Measurements from ENCODE around the gene MPP1. TPM values are rescaled to one million over a fixed set of nuclear protein-coding genes. Genes with fewer than 3 reads are reported as not detected.
A peak's percentile ranks its signal among the peaks of the same experiment; 100 is the strongest.

The MPP1 gene
- total and polyA plus RNA-seq, 8 donors = 15.8 to 80.3 (median 24.5) TPM

DNA sequence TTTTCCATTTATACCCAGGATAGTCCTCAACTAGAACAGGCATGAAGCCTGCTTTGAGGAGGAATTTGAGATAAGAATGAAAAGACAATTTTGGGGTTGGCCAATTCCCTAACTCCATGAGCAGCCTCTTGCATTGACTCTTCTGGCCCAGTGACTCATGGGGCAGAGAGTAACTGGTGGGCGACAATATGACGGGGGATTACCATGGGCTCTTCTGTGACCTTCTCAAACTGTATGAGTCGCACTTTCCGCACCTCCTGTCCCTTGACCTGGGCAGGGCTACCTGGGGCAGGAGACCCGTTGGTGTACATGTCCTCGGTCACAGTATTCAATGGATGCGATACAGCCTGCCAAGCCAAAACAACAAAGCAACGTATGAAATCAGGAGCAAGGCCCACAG, 13.3 kb downstream of the MPP1 start:
- DNase-seq (no peak), ATAC-seq (peak in 1 of 4 donors; percentile 18), FAIRE-seq (no peak)
- TF ChIP-seq, protein P1, sequence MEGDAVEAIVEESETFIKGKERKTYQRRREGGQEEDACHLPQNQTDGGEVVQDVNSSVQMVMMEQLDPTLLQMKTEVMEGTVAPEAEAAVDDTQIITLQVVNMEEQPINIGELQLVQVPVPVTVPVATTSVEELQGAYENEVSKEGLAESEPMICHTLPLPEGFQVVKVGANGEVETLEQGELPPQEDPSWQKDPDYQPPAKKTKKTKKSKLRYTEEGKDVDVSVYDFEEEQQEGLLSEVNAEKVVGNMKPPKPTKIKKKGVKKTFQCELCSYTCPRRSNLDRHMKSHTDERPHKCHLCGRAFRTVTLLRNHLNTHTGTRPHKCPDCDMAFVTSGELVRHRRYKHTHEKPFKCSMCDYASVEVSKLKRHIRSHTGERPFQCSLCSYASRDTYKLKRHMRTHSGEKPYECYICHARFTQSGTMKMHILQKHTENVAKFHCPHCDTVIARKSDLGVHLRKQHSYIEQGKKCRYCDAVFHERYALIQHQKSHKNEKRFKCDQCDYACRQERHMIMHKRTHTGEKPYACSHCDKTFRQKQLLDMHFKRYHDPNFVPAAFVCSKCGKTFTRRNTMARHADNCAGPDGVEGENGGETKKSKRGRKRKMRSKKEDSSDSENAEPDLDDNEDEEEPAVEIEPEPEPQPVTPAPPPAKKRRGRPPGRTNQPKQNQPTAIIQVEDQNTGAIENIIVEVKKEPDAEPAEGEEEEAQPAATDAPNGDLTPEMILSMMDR (IDR thresholded peaks at IDR 0.05) = no peak
- H3K36me3 ChIP-seq = no peaks in the 10 kb centered on the region
- no peaks in the 10 kb centered on the region for H3K27me3 ChIP-seq
- H3K4me3 ChIP-seq = no peak overlapping the region
- peak overlapping the region in 2 of 4 donors; percentile 10 to 20 for H3K27ac ChIP-seq
- intact Hi-C loops (cut with DNase I) = no loop called here
- 80 to 86% methylated on average over 8 of the region's 8 CpGs for WGBS, 2 donors
- H3K9me3 ChIP-seq = no peaks in the 10 kb centered on the region
- H3K4me1 ChIP-seq = peaks cover 0 to 7% (median 7%) of the 10 kb centered on the region in 3 donors

DNA sequence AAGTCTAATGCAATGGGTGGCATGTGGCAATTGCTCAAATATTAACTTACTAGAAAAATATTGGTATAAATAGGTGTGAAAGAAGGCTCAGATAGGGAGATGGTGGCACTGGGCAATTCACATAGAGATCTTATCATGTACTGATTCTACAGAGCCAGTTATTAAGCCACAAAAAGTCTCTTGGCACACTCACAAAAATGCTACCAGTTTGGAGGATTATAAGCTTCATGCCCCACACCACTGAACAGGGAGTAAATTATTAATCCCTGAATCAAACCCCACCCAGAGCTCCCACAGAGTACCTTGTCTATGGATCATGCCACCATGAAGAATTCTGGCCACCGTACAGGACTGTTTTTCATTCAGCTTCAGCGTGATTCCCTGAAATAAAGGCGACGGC, 13.8 kb downstream of the MPP1 start:
- peak; percentile 35 to 83 (median 78) for ATAC-seq
- H3K4me3 ChIP-seq = no peak overlapping the region
- no peak for DNase-seq
- intact Hi-C loops (cut with DNase I) = no loop called here
- TF ChIP-seq, protein P1 (IDR thresholded peaks at IDR 0.05) = no peak
- H3K4me1 ChIP-seq = peaks cover 0 to 7% (median 7%) of the 10 kb centered on the region in 3 donors
- no peaks in the 10 kb centered on the region for H3K27me3 ChIP-seq
- 56 to 67% methylated on average over 4 of the region's 4 CpGs for WGBS, 2 donors
- H3K36me3 ChIP-seq = no peaks in the 10 kb centered on the region
- H3K9me3 ChIP-seq = no peaks in the 10 kb centered on the region
- peak overlapping the region in 1 of 4 donors; percentile 20 for H3K27ac ChIP-seq
- FAIRE-seq = no peak

DNA sequence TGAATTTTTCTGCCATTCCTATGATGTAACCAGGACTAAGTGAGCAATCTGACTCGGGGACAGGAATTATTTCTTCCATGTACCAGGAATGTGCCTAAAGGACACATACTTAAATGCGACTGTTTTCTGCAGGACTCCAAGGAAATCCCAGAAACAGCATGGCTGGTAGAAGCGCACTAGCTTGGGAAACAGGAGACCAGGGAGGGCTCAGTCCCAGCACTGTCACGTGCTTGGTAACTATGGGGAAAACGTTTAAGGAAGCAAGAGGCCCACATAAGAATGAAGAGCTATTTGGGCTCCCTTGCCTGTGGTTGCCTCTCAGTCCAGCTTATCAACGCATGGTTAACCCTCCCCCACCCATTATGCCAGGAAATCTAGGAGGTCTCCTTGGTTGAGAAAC, 19.6 kb downstream of the MPP1 start:
- TF ChIP-seq, protein P1 (IDR thresholded peaks at IDR 0.05) = no peak
- ATAC-seq = peak in 1 of 4 donors; percentile 21
- FAIRE-seq = no peak

DNA sequence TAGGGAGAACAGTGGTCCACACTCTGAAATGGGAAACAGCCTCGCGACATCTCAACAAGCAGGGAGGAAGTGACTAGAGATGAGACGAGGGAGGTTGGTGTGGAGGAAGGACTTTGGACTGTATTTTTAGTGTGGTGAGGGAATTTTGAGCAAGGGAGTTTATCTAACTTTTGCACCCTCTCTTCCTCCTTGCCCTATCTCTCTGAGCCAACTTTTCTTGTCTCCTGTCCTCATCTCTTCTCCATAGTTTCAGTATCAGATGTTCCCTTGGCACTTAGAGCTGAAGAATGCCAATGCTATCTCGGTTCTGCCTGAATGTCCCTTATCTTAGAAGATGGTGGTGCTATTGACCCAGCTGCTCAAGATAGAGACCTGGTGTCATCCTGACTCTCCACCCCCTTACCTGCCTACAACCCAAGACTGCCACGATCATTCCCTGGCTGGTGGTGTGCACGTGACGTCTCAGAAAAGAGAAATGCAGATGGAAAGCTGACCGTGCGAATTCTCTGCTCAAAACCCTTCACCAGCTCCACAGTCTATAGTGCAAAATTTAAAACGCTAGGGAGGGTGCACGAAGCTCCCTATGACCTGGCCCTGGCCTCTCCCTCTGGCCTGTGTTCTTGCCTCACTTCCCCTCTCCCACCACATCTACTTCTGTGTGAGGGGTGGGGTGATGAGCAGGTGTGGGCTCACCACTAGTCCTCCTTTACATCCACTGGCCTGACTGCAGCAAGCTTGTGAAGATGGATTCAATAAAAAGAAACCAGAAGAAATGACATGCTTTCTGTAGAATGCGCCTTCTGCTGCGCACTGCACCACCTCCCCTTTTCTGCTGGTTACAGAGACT, 20.9 kb downstream of the MPP1 start:
- ATAC-seq (no peak), DNase-seq (no peak), FAIRE-seq (no peak)
- intact Hi-C loops (cut with DNase I) = no loop called here
- H3K36me3 ChIP-seq = no peaks in the 10 kb centered on the region
- no peak overlapping the region for H3K4me3 ChIP-seq
- no peak overlapping the region for H3K27ac ChIP-seq
- no peaks in the 10 kb centered on the region for H3K4me1 ChIP-seq
- no peaks in the 10 kb centered on the region for H3K9me3 ChIP-seq
- TF ChIP-seq, protein P1 (IDR thresholded peaks at IDR 0.05) = no peak
- 78 to 89% methylated on average over 13 of the region's 13 CpGs for WGBS, 2 donors
- H3K27me3 ChIP-seq = no peaks in the 10 kb centered on the region

More for the DNA sequence above, 19.6 kb downstream of the MPP1 start:
- Histone ChIP-seq H3K4me3 (no peak overlapping the region), H3K36me3 (no peaks in the 10 kb centered on the region), H3K27ac (no peak overlapping the region), H3K9me3 (no peaks in the 10 kb centered on the region), H3K4me1 (no peaks in the 10 kb centered on the region), H3K27me3 (no peaks in the 10 kb centered on the region)
- DNase-seq = no peak
- intact Hi-C loops (cut with DNase I) = no loop called here
- 52 to 53% methylated on average over 6 of the region's 6 CpGs for WGBS, 2 donors

DNA sequence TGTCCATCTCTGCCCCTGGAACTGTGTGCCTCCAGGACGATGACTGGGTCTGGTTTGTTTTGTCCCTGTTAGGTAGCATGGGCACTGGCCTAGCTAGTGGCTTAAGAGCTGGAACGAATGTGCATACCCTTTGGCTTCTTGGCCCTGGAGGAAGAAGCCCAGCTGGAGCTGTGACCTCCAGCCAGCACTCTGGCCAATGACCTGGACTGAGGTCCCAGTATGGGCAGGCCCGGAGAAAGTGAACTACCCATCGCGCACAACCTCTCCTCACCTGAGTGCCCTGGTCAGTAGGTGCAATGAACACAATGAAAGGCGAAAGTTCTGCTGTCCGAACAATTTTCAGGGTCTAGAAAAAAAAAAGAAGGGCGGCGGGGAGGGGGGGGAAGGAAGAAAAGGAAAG, 24.3 kb downstream of the MPP1 start:
- H3K27me3 ChIP-seq = no peaks in the 10 kb centered on the region
- no peak for FAIRE-seq
- 80 to 91% methylated on average over 9 of the region's 9 CpGs for WGBS, 2 donors
- no peak for DNase-seq
- intact Hi-C loops (cut with DNase I) = no loop called here
- ATAC-seq = no peak
- H3K4me1 ChIP-seq = no peaks in the 10 kb centered on the region
- no peaks in the 10 kb centered on the region for H3K36me3 ChIP-seq
- H3K9me3 ChIP-seq = no peaks in the 10 kb centered on the region
- H3K4me3 ChIP-seq = no peak overlapping the region
- H3K27ac ChIP-seq = no peak overlapping the region
- TF ChIP-seq, protein P1 (IDR thresholded peaks at IDR 0.05) = no peak

Data from pancreas (tissue), 10 donors.